Astrocyte of the spinal cord (primary cell): ENCODE measurements around the gene VGLL4.

ENCODE experiments used
- DNase-seq: peaks from one replicate; pipeline ENCODE4 v3.0.0; 2011; ENCODE audit warnings: low read depth, low spot score
- H3K4me3 ChIP-seq: 2 replicates; pipeline ENCODE4 v1.5.1; 2011; ENCODE audit warnings: low read depth, mild to moderate bottlenecking, low read length, moderate library complexity
- in situ Hi-C: cut with HindIII; loops from 2 replicates; pipeline ENCODE4 v1.10.0; 2017; ENCODE audit warnings: low sequenced_read_pairs
- TF ChIP-seq, protein P1 (sequence below): IDR thresholded peaks from 2 replicates; pipeline ENCODE4 v1.5.1; 2012; ENCODE audit warnings: low read depth, mild to moderate bottlenecking, low read length, inconsistent platforms

Gene VGLL4

GRCh38 chr3:11610700-11611275, 32.9 kb downstream of the VGLL4 start:
- peak overlapping the region; percentile 10 for H3K4me3 ChIP-seq
- in situ Hi-C loops, result loop anchor here (25.0 kb wide), 1 partner anchor 223 kb away; no protein-coding TSS in a partner anchor
- TF ChIP-seq, protein P1, sequence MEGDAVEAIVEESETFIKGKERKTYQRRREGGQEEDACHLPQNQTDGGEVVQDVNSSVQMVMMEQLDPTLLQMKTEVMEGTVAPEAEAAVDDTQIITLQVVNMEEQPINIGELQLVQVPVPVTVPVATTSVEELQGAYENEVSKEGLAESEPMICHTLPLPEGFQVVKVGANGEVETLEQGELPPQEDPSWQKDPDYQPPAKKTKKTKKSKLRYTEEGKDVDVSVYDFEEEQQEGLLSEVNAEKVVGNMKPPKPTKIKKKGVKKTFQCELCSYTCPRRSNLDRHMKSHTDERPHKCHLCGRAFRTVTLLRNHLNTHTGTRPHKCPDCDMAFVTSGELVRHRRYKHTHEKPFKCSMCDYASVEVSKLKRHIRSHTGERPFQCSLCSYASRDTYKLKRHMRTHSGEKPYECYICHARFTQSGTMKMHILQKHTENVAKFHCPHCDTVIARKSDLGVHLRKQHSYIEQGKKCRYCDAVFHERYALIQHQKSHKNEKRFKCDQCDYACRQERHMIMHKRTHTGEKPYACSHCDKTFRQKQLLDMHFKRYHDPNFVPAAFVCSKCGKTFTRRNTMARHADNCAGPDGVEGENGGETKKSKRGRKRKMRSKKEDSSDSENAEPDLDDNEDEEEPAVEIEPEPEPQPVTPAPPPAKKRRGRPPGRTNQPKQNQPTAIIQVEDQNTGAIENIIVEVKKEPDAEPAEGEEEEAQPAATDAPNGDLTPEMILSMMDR, result no peak
- DNase-seq, result no peak

GRCh38 chr3:11610044-11610671, 33.6 kb downstream of the VGLL4 start:
- in situ Hi-C loops, result loop anchor here (25.0 kb wide), 1 partner anchor 223 kb away; no protein-coding TSS in a partner anchor
- peak; percentile 94 for DNase-seq
- H3K4me3 ChIP-seq, result peak overlapping the region; percentile 10
- TF ChIP-seq, protein P1, result no peak

GRCh38 chr3:11609481-11609880, 34.2 kb downstream of the VGLL4 start:
- in situ Hi-C loops, result loop anchor here (25.0 kb wide), 1 partner anchor 222 kb away; no protein-coding TSS in a partner anchor
- H3K4me3 ChIP-seq, result no peak overlapping the region
- no peak for DNase-seq
- TF ChIP-seq, protein P1, result no peak

GRCh38 chr3:11607816-11608215, 35.9 kb downstream of the VGLL4 start:
- in situ Hi-C loops, result loop anchor here (25.0 kb wide), 1 partner anchor 221 kb away; no protein-coding TSS in a partner anchor
- no peak for DNase-seq
- TF ChIP-seq, protein P1, result no peak
- H3K4me3 ChIP-seq, result no peak overlapping the region

DNA sequence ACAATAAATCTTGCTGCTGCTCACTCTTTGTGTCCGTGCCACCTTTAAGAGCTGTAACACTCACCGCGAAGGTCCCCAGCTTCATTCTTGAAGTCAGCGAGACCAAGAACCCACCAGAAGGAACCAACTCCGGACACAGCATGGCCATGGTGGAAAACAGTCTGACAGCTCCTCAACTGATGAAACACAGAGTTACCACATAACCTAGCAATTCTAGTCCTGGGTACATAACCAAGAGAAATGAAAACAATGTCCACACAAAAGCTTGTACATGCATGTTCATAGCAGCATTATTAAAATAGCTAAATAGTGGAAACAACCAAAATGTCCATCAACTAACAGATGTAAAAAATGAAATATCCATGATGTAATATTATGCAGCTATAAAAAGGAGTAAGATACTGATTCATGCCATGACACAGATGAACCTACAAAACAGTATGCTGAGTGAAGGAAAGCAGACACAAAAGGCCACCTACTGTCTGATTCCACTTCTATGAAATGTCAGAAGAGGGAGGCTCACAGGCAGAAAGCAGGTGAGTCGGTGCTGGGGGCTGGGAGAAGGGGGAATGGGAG, 36.8 kb downstream of the VGLL4 start:
- H3K4me3 ChIP-seq, result no peak overlapping the region
- no peak for DNase-seq
- in situ Hi-C loops, result loop anchor here (25.0 kb wide), 1 partner anchor 220 kb away; no protein-coding TSS in a partner anchor
- TF ChIP-seq, protein P1, result no peak

DNA sequence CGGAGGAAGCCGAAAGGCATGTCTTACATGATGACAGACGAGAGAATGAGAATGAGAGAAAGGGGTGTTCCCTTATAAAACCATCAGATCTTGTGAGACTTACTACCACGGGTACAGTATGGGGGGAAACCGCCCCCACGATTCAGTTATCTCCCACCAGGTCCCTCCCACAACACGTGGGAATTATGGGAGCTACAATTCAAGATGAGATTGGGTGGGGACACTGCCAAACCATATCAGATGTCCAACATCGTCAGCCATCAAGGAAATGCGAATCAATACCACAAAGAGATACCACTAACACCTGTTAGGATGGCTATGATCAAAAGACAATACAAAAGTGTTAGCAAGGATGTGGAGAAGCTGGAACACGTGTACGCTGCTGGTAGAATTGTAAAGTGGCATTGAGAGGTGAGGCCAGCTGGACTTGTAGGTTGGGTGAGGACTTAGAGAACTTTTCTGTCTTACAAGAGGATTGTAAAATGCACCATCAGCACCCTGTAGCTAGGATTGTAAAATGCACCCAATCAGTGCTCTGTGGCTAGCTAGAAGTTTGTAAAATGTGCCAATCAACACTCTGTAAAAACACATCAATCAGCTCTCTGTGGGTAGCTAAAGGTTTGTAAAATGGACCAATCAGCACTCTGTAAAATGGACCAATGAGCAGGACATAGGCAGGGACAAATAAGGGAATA, 37.5 kb downstream of the VGLL4 start:
- TF ChIP-seq, protein P1, result no peak
- no peak overlapping the region for H3K4me3 ChIP-seq
- in situ Hi-C loops, result loop anchor here (25.0 kb wide), 1 partner anchor 219 kb away; no protein-coding TSS in a partner anchor
- no peak for DNase-seq
